Esophagus muscularis mucosa (tissue), 4 donors: ENCODE data around the gene ABCC1. TPM values are rescaled to one million over a fixed set of nuclear protein-coding genes. Genes with fewer than 3 reads are reported as not detected.

Experiments used
- DNase-seq: peaks from one replicate; pipeline ENCODE4 v3.0.0-alpha.2; 2017; ENCODE audit errors: extremely low spot score
- H3K27ac ChIP-seq, 4 donors: fragments of 200-600 bp; sonication (generic); replicated peaks in 1 of 4; 1 replicate in 3 of 4; 2 replicates in 1 of 4; pipeline ENCODE4 v1.5.1; 2016 to 2019; ENCODE audit warnings: mild to moderate bottlenecking in 1 of 4
- H3K27me3 ChIP-seq, 4 donors: fragments of 200-600 bp; sonication (generic); one replicate each; pipeline versions ENCODE4 v1.5.1 to v1.6.0; 2016 to 2019
- H3K36me3 ChIP-seq, 4 donors: fragments of 200-600 bp; sonication (generic); one replicate each; pipeline ENCODE4 v1.5.1; 2016 to 2019
- H3K4me1 ChIP-seq, 4 donors: fragments of 200-600 bp; sonication (generic); one replicate each; pipeline ENCODE4 v1.5.1; 2016 to 2019
- H3K4me3 ChIP-seq, 4 donors: fragments of 200-600 bp; sonication (generic); 1 replicate in 2 of 4; 2 replicates in 2 of 4; pipeline ENCODE4 v1.5.1; 2016 to 2019; ENCODE audit warnings: mild to moderate bottlenecking in 4 of 4, moderate library complexity in 1 of 4
- H3K9me3 ChIP-seq, 4 donors: fragments of 200-600 bp; sonication (generic); 1 replicate in 3 of 4; 2 replicates in 1 of 4; pipeline ENCODE4 v1.5.1; 2016 to 2019
- CTCF ChIP-seq, 3 experiments: fragments of 200-600 bp in 2 of 3; fragments of 450-650 bp in 1 of 3; sonication (generic) in 2 of 3; IDR thresholded peaks; one replicate each; pipeline ENCODE4 v1.5.1; 2017 to 2019; ENCODE audit warnings: antibody characterized with exemption in 3 of 3, mild to moderate bottlenecking in 2 of 3, moderate library complexity in 1 of 3
- EP300 ChIP-seq: sonication (generic); formaldehyde crosslinking; IDR thresholded peaks from one replicate; pipeline ENCODE4 v1.6.1; 2017; ENCODE audit warnings: antibody characterized with exemption
- POLR2A ChIP-seq: fragments of 450-650 bp; IDR thresholded peaks from one replicate; pipeline ENCODE4 v1.6.1; 2017; ENCODE audit warnings: antibody characterized with exemption, moderate library complexity, mild to moderate bottlenecking, low read depth
- POLR2AphosphoS5 ChIP-seq, 2 donors: sonication (generic); formaldehyde crosslinking; IDR thresholded peaks; one replicate each; pipeline ENCODE4 v1.6.1; 2017; ENCODE audit warnings: antibody characterized with exemption in 2 of 2
- WGBS: methylation state at CpG from one replicate; pipeline ENCODE4 v1.1.5; 2018; 5-methylcytosine and 5-hydroxymethylcytosine counted together
- intact Hi-C: fragments of 100-400 bp; cut with DNase I; formaldehyde crosslinking; loops from one replicate; pipeline ENCODE4 v1.15.1; 2023
- total RNA-seq, 4 donors: library from RNA; depleted of rRNA; stranded (reverse); fragments of >200 nt; gene quantifications; one replicate each; pipeline versions ENCODE4 v1.1.0 to v1.2.1, GENCODE V29; 2016

The ABCC1 gene
- total RNA-seq, 4 donors from 2014 or later: 61.8 to 141 (median 103) TPM

GRCh38 chr16:15950161-15950854, 892 bp downstream of the ABCC1 start:
- H3K36me3 ChIP-seq: no peaks in the 10 kb centered on the region
- peaks cover 25 to 68% (median 59%) of the 10 kb centered on the region in 4 donors for H3K4me1 ChIP-seq
- DNase-seq: no peak
- TF ChIP-seq POLR2AphosphoS5 (IDR thresholded peaks at IDR 0.05) (peak in 1 of 2 donors; percentile 69), CTCF (IDR thresholded peaks at IDR 0.05) (no peak), POLR2A (no peak), EP300 (no peak)
- WGBS: under 1% methylated on average over 18 of the region's 18 CpGs
- H3K27me3 ChIP-seq: no peaks in the 10 kb centered on the region
- H3K9me3 ChIP-seq: no peaks in the 10 kb centered on the region
- peak overlapping the region; percentile 93 to 98 (median 95) for H3K27ac ChIP-seq
- peak overlapping the region; percentile 93 to 99 (median 94) for H3K4me3 ChIP-seq
- intact Hi-C loops: loop anchor here (5.0 kb wide), 2 partner anchors 62 to 177 kb away; no protein-coding TSS in a partner anchor

- peaks cover 25 to 72% (median 64%) of the 10 kb centered on the region in 4 donors for H3K4me1 ChIP-seq
- no peaks in the 10 kb centered on the region for H3K36me3 ChIP-seq
- H3K9me3 ChIP-seq: no peaks in the 10 kb centered on the region
- no peak for TF ChIP-seq POLR2AphosphoS5 (IDR thresholded peaks at IDR 0.05)
- no peak for TF ChIP-seq EP300
- no peak for TF ChIP-seq CTCF (IDR thresholded peaks at IDR 0.05)
- TF ChIP-seq POLR2A: no peak
- peak overlapping the region; percentile 93 to 99 (median 94) for H3K4me3 ChIP-seq
- peak overlapping the region; percentile 93 to 98 (median 95) for H3K27ac ChIP-seq
- DNase-seq: no peak
- H3K27me3 ChIP-seq: no peaks in the 10 kb centered on the region
- intact Hi-C loops: loop anchor here (5.0 kb wide), 2 partner anchors 61 to 176 kb away; no protein-coding TSS in a partner anchor
Measured at GRCh38 chr16:15950869-15951268, 1.5 kb downstream of the ABCC1 start.

GRCh38 chr16:15951852-15952251, 2.4 kb downstream of the ABCC1 start:
- Histone ChIP-seq H3K4me1 (peaks cover 25 to 73% (median 72%) of the 10 kb centered on the region in 4 donors), H3K9me3 (no peaks in the 10 kb centered on the region), H3K27ac (peak overlapping the region; percentile 93 to 98 (median 95)), H3K4me3 (peak overlapping the region; percentile 93 to 99 (median 94)), H3K27me3 (no peaks in the 10 kb centered on the region), H3K36me3 (no peaks in the 10 kb centered on the region)
- no peak for TF ChIP-seq POLR2A
- peak in 1 of 2 donors; percentile 39 for TF ChIP-seq POLR2AphosphoS5 (IDR thresholded peaks at IDR 0.05)
- TF ChIP-seq EP300: no peak
- no peak for TF ChIP-seq CTCF (IDR thresholded peaks at IDR 0.05)
- 72% methylated on average over 8 of the region's 8 CpGs for WGBS
- intact Hi-C loops: loop anchor here (5.0 kb wide), 2 partner anchors 60 to 175 kb away; no protein-coding TSS in a partner anchor
- DNase-seq: no peak

- Histone ChIP-seq H3K27ac (peak overlapping the region; percentile 93 to 98 (median 95)), H3K9me3 (no peaks in the 10 kb centered on the region), H3K27me3 (no peaks in the 10 kb centered on the region), H3K36me3 (no peaks in the 10 kb centered on the region), H3K4me3 (peak overlapping the region; percentile 93 to 99 (median 94)), H3K4me1 (peaks cover 25 to 78% (median 77%) of the 10 kb centered on the region in 4 donors)
- no peak for DNase-seq
- WGBS: 22% methylated on average over 5 of the region's 5 CpGs
- no peak for TF ChIP-seq CTCF (IDR thresholded peaks at IDR 0.05)
- TF ChIP-seq EP300: no peak
- no peak for TF ChIP-seq POLR2A
- TF ChIP-seq POLR2AphosphoS5 (IDR thresholded peaks at IDR 0.05): no peak
- intact Hi-C loops: loop anchor here (5.0 kb wide), 2 partner anchors 60 to 175 kb away; no protein-coding TSS in a partner anchor
Measured at GRCh38 chr16:15952265-15952711, 2.9 kb downstream of the ABCC1 start.
